ENCODE results near the gene AJAP1. TPM values are rescaled to one million over a fixed set of nuclear protein-coding genes. Genes with fewer than 3 reads are reported as not detected.

The AJAP1 gene
- total and polyA plus RNA-seq, 2 experiments from 2014 or later = not detected

- H3K4me3 Mint-ChIP-seq = no peak overlapping the region
- H3K27me3 Mint-ChIP-seq (ENCODE audit: insufficient read depth, low read depth, poor library complexity) = peaks cover 16% of the 10 kb centered on the region
- H3K4me2 ChIP-seq = no peak overlapping the region
- H3F3A ChIP-seq (replicated peaks; ENCODE audit: low read depth) = no peaks in the 10 kb centered on the region
- H3K79me2 ChIP-seq (replicated peaks; ENCODE audit: insufficient read depth) = no peaks in the 10 kb centered on the region
- 0 out of 2 replicates have a peak, but pooled peaks cover 7% of the 10 kb centered on the region for H3K36me3 ChIP-seq (ENCODE audit: insufficient read depth)
- no peak overlapping the region for H3K4me3 ChIP-seq
- no peaks in the 10 kb centered on the region for H3K27me3 ChIP-seq (ENCODE audit: insufficient read depth)
- TF ChIP-seq EZH2 (IDR thresholded peaks at IDR 0.05; ENCODE audit: low read depth, unreplicated experiment) = no peak
- no peak for TF ChIP-seq POLR2AphosphoS5 (IDR thresholded peaks at IDR 0.05; ENCODE audit: low read depth)
- TF ChIP-seq, protein P1, sequence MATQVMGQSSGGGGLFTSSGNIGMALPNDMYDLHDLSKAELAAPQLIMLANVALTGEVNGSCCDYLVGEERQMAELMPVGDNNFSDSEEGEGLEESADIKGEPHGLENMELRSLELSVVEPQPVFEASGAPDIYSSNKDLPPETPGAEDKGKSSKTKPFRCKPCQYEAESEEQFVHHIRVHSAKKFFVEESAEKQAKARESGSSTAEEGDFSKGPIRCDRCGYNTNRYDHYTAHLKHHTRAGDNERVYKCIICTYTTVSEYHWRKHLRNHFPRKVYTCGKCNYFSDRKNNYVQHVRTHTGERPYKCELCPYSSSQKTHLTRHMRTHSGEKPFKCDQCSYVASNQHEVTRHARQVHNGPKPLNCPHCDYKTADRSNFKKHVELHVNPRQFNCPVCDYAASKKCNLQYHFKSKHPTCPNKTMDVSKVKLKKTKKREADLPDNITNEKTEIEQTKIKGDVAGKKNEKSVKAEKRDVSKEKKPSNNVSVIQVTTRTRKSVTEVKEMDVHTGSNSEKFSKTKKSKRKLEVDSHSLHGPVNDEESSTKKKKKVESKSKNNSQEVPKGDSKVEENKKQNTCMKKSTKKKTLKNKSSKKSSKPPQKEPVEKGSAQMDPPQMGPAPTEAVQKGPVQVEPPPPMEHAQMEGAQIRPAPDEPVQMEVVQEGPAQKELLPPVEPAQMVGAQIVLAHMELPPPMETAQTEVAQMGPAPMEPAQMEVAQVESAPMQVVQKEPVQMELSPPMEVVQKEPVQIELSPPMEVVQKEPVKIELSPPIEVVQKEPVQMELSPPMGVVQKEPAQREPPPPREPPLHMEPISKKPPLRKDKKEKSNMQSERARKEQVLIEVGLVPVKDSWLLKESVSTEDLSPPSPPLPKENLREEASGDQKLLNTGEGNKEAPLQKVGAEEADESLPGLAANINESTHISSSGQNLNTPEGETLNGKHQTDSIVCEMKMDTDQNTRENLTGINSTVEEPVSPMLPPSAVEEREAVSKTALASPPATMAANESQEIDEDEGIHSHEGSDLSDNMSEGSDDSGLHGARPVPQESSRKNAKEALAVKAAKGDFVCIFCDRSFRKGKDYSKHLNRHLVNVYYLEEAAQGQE (IDR thresholded peaks at IDR 0.05; ENCODE audit: unreplicated experiment) = no peak
- TF ChIP-seq, protein P2, sequence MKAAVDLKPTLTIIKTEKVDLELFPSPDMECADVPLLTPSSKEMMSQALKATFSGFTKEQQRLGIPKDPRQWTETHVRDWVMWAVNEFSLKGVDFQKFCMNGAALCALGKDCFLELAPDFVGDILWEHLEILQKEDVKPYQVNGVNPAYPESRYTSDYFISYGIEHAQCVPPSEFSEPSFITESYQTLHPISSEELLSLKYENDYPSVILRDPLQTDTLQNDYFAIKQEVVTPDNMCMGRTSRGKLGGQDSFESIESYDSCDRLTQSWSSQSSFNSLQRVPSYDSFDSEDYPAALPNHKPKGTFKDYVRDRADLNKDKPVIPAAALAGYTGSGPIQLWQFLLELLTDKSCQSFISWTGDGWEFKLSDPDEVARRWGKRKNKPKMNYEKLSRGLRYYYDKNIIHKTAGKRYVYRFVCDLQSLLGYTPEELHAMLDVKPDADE (IDR thresholded peaks at IDR 0.05) = no peak
- no peak for TF ChIP-seq STAT1 (IDR thresholded peaks at IDR 0.05; ENCODE audit: unreplicated experiment)
- no peak for TF ChIP-seq CTCF (conservative IDR thresholded peaks at IDR 0.05; ENCODE audit: low read depth in 2 of 2)
- no peak for TF ChIP-seq JUNB (IDR thresholded peaks at IDR 0.05; ENCODE audit: unreplicated experiment)
- no peak for TF ChIP-seq CREB1 (CRISPR knock-in tag; IDR thresholded peaks at IDR 0.05; ENCODE audit: low read depth)
- no peak overlapping the region for H3K27ac ChIP-seq (ENCODE audit: low read depth)
- H3K36me3 Mint-ChIP-seq (ENCODE audit: low read depth) = peaks cover 23% of the 10 kb centered on the region
- H4K20me1 ChIP-seq (replicated peaks; ENCODE audit: insufficient read depth) = no peaks in the 10 kb centered on the region
- H2AFZ ChIP-seq = no peak overlapping the region
- no peaks in the 10 kb centered on the region for H3K9me2 ChIP-seq (ENCODE audit: insufficient read depth)
- no peaks in the 10 kb centered on the region for H3K4me1 ChIP-seq (ENCODE audit: insufficient read depth)
- no peak for DNase-seq (ENCODE audit: low spot score)
- H3K4me1 Mint-ChIP-seq = peaks cover 25% of the 10 kb centered on the region
- H3K9me3 Mint-ChIP-seq = peaks cover 13% of the 10 kb centered on the region; the same call in 2 of the 3 replicates
- no peak for ATAC-seq
- no peak overlapping the region for H3K27ac Mint-ChIP-seq
These were observed 63.7 kb downstream of the AJAP1 start for GRCh38 chr1:4718071-4718470.

DNA sequence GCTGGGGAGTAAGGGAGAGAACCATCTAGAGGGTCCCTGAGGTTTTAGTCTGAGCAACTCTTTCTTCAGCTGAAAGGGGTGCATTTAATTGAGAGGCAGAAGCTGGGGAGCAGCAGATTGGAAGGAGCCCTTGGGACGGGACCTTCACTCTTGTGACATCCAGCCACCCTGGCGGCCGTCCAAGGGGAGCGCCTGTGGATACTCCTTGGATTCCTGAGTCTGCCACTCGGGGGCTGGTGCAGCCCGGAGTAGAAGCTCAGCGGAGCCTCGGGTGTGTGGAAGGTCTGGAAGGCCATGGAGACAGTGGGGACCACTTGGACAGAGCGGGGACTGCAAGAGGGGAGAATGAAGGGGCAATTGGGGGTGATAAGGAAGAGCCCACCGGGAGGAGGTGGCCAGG, 68.7 kb downstream of the AJAP1 start:
- Histone ChIP-seq H2AFZ (no peak overlapping the region), H3K4me3 (no peak overlapping the region), H3F3A (replicated peaks; ENCODE audit: low read depth) (no peaks in the 10 kb centered on the region), H3K27ac (ENCODE audit: low read depth) (no peak overlapping the region), H3K27me3 (ENCODE audit: insufficient read depth) (no peaks in the 10 kb centered on the region), H4K20me1 (replicated peaks; ENCODE audit: insufficient read depth) (no peaks in the 10 kb centered on the region), H3K9me2 (ENCODE audit: insufficient read depth) (no peaks in the 10 kb centered on the region), H3K4me1 (ENCODE audit: insufficient read depth) (no peaks in the 10 kb centered on the region), H3K79me2 (replicated peaks; ENCODE audit: insufficient read depth) (no peaks in the 10 kb centered on the region), H3K36me3 (ENCODE audit: insufficient read depth) (no peaks in the 10 kb centered on the region; the same call in 1 of the 2 replicates), H3K4me2 (no peak overlapping the region)
- Mint-ChIP-seq H3K4me3 (no peak overlapping the region), H3K4me1 (peaks cover 12% of the 10 kb centered on the region), H3K9me3 (no peaks in the 10 kb centered on the region), H3K27me3 (ENCODE audit: insufficient read depth, low read depth, poor library complexity) (peaks cover 10% of the 10 kb centered on the region), H3K36me3 (ENCODE audit: low read depth) (peaks cover 3% of the 10 kb centered on the region; the same call in 1 of the 3 replicates), H3K27ac (no peak overlapping the region)
- ATAC-seq (no peak), DNase-seq (ENCODE audit: low spot score) (no peak)
- TF ChIP-seq, protein P1 (IDR thresholded peaks at IDR 0.05; ENCODE audit: unreplicated experiment) = no peak
- TF ChIP-seq EZH2phosphoT487 (IDR thresholded peaks at IDR 0.05; ENCODE audit: unreplicated experiment) = no peak
- no peak for TF ChIP-seq POLR2AphosphoS5 (IDR thresholded peaks at IDR 0.05; ENCODE audit: low read depth)
- TF ChIP-seq STAT1 (IDR thresholded peaks at IDR 0.05; ENCODE audit: unreplicated experiment) = no peak
- TF ChIP-seq JUNB (IDR thresholded peaks at IDR 0.05; ENCODE audit: unreplicated experiment) = no peak
- TF ChIP-seq CTCF (conservative IDR thresholded peaks at IDR 0.05; ENCODE audit: low read depth in 2 of 2) = no peak
- TF ChIP-seq NANOG (IDR thresholded peaks at IDR 0.05; ENCODE audit: borderline replicate concordance) = no peak

Measured in GM23338 (cell line).